RPMI7951 (cell line): ENCODE results near the gene RPL27A. TPM values are rescaled to one million over a fixed set of nuclear protein-coding genes. Genes with fewer than 3 reads are reported as not detected.
"Not testable (repeated sequence)": the region's sequence is repeated elsewhere in the genome, so short reads cannot be mapped to it uniquely, and the experiment has no call there.

Source experiments
- DNase-seq: peaks from one replicate; pipeline ENCODE4 v3.0.0-alpha.2; 2012; ENCODE audit warnings: low read depth
- total RNA-seq: library from RNA; depleted of rRNA; stranded (reverse); fragments of >200 nt; shearing (Covaris generic); gene quantifications from 2 replicates; pipeline ENCODE4 v1.2.3, GENCODE V29; 2014; rRNA removed

The RPL27A gene
- total RNA-seq, result 953 and 1,057 TPM in 2 replicates

DNA sequence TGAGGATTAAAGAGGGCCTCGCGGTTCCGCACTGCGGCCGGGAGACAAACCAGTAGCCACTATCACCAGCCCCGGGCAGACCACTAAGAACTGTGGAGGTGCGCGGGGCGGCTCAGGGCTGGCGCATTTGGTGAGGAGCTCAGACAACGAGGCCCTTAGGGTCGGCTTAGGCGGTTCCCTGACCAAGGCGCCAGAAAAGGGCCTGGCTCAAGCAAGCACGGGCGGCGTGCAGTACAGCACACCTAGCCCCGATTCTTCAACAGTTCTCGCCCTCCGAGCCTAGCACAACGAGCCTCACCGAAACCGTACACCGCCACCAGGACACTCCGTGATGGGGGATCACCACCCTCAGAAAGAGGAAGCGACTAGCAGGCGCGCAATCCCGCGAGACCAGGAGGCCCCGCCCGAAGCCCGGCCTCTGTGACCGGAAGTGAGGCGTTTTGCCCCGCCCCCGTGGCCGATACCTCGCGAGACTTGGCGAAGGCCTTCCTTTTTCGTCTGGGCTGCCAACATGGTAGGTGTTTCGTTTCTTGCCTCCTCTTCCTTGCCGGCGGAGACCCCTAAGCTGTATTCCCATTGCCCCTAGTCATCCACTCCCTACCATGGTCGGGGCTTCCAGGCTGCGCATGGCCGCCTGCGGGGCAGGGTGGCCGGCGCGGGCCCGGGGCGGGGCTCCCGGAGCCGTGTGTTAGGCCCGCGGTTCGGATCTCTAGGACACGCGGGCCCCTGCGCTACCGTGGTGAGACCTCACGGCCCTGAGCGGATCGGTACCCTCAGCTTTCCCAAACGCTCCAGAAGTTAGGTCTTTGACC, at the start of gene RPL27A, which contains the start of gene TRIM66:
Gene RPL27A (plus strand): TSS at position 490 of the 812 bp plus-strand sequence. CDS start 22 bp downstream, at position 512.
Gene TRIM66 (minus strand): TSS at position 363 of the 812 bp plus-strand sequence. CDS start 10,391 bp downstream, outside the sequence.
- peak; percentile 92 for DNase-seq

DNA sequence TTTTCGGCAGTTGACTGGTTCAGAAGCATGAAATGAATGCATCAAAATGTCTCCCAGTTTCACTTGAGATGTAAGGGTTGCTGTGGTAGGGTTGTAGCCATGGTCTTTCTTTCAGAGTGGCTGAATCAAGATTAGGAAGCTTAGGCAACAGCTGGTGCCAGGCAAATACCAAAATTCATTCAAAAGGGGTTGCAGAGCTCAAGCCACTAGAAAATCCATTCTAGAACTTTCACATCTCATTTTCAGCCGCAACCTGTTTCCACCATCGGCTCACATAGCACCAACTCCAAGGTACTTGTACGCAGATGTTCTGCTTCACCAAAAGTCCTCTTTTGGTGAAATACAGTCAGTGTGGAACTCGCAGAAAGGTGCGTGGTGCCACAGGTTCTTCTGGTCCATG, 48.1 kb upstream of the RPL27A start:
- DNase-seq, result no peak

DNA sequence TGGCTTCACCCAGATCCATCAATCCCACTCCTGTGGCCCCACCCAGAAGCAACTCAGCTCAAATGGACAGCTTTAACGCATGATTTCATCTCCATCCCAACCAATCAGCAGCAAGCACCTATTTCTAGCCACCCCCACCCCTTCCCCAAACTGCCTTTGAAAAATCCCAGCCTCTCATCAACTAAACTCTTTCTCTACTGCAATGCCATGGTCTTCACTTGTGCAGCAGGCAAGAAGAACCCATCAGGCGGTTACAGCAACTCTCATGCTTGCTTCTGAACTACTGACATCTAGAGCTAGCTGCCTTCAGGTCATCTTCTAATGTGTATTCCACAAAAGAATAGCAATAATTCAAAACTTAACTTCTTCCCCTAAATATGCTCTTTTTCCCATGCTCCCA, 46.5 kb upstream of the RPL27A start:
- DNase-seq, result no peak

DNA sequence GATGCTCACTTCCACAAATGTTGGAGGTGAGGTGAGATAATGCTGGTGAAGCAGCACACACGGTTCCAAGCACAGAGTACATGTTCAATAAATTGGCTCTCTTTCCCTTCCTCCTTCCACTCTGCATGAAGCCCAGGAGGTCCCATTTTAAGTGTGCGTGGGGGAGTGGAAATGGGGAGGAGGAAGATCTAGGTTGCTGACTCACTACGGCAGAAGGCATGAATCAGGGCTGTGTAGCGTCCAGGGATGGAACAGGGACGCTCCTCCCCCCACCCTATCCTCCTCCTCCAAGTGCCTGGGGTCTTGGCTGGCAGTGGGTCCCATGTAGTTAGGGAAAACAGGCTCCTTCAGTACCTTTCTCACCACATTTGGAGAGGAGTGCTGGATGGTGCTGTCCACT, 44.3 kb upstream of the RPL27A start:
- DNase-seq, result peak; percentile 15

DNA sequence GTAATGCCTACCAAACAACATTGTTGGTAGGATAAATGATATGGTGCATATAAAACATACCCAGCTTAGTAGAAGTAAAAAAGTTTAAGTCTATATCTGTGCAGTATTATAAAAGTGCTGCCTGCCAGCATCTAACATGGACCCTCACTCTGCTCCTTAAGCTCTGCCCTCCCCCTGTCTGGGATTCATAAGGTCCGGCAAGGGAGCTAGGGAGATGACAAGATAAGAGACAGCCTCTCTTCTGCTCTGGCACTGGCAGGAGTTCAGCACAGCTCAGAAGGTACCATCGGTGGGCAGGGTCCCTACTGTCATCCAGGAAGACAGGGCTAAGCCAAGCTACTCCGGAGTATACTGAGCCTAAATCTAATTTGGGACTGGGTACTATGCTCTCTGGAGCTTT, 42.9 kb upstream of the RPL27A start:
- DNase-seq, result no peak

DNA sequence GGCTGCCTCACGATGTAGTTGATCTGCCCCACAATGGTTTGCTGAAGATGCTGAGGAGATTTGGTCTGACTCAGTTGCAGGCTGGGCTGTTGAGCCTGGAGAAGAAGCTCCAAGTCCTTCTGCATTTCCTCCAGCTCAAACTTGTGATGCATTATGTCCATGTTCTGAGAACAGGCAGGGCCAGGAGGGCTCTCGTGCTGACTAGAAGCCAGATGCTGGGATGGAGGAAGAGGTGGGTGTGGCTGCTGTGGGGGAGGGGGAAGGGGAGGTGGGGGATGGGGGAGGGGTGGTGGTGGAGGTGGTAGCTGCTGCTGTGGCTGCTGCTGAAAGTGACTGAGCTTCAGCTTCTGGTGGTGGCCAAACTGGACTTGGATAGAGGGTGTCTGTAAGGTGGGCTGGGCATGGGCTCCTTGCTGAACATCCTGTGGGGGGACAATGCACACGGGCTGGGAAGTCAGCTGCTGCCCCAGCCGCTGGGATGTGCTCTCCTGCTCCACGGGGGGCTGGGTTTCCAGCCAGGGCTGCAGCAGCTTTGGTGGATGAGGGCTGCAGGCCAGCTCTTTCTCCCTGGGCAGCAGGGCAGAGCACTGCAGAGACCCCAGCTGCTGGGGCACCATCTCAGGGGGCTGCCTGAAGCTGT, 42.2 kb upstream of the RPL27A start:
- no peak for DNase-seq

DNA sequence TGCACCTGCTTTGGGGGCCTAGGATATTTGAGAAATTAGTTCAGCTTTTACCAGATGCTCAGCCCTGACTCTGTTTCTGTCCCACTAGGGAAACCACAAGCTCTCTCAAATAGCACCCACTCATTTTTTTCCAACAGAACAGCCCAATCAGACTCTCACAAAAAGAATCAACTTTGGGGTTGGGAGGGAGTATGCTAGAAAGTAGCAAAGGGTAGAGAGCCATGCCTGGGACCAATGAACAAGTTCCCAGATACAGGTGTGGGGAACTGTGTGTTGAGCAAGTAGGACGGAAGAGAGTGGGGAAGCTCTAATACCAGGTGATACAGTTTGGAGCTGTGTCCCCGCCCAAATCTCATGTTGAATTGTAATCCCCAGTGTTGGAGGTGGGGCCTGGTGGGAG, 41.3 kb upstream of the RPL27A start:
- no peak for DNase-seq

DNA sequence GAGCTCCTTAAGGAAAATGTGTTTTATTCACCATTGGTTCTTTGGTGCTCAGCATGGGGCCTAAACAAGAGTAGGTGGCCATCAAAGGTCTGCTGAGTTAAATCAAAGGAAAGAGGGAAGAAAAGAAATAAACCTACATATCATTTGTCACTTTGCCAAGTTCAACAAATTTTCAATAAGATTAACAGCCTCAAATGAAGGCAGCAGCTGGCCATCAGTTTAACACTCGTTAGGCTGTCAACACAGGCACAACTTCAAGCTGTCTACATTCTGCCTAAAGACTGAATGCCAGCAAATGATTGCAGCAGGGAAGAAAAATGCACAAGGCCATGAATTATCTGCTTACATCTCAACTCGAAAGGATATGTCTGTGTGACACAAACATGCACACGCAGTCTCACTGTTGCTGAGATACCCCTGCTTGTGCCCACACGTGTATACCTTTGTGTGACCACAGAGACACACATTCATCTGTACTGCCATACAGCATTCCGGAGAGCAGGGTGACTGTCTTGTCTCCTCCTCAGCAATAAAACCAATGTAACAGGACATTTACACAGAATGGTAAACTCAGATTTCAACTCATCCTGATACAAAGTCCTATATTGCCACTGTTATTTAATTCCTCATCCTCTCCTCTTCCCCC, 40.3 kb upstream of the RPL27A start:
- no peak for DNase-seq

DNA sequence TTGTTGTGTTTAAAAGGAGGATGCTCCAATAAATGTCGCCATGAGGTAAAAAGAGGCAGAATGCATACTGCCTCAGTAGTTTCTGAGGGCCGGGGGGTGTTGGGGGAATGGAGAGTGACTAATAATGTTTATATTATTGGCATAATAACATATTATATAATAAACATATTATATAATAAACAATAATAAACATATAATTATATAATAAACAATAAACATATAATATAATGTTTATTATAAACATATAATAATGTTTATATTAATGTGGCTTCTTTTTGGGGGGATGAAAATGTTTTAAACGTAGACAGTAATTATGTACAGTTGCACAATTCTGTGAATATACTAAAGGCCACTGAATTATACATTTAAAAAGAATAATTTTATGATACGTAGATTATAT, 35.7 kb upstream of the RPL27A start:
- no peak for DNase-seq

DNA sequence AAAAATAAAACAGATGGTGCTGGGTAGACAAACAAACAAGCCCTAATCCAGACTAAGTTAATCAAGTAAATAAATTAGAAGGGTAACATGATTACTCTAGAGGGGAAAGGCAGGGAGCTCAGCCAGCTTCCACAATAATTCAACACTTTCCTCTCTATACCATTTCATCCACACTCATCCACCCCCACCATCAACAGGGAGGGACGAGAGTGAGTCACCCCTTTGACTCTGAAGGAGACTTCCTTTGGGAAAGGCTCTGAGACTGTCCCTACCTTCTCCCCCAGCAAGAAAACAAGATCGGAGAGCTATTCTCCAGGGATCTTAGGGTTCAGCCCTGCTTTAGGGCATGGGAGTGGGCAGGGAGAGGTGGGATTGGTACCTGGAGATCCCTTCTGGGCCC, 33.2 kb upstream of the RPL27A start:
- DNase-seq, result peak; percentile 61

DNA sequence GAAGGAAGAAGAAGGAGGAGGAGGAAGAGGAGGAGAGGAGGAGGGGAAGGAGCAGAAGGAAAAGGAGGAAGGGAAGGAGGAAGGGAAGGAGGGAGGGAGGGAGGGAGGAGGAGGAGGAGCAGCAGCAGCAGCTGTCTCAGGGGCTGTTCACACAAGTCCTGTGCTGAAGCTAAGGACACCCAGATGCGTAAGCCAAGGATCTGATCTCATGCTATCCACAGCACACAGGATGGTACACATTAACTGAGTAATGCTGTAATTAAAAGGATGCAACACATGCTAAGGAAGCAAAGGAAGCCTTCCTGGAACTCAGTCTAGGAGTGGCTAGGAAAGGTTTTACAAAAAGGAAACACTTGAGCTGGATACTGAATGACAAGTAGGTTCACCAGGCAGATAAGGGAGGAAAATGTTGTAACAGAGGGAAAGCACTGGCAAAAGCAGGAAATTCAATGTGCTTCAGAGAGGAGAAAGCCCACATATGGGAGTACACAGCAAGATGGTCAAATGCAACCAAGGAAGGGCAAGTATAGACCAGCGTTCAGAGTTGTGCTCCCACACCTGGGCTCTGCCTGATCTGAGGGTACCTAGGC, 32.1 kb upstream of the RPL27A start:
- DNase-seq, result no peak

DNA sequence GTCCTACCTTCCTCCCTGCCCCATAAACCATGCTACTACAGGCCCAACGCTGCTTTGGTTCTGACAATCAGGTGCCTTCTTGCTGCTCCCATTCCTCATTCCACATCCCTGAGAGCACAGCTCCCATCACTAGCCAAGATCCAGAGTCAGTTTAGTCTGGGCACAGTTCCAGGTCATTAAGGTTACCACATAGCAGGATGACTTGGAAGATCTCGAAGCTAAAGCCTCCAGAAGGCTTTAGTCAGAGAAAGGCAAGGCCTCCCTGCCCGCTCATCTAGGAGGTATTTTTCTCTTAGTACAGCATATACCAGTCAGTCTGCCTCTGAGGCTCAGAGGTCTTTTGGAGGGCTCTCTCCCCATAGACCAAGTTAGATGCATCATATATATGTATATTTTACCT, 30.5 kb upstream of the RPL27A start:
- DNase-seq, result peak; percentile 86

DNA sequence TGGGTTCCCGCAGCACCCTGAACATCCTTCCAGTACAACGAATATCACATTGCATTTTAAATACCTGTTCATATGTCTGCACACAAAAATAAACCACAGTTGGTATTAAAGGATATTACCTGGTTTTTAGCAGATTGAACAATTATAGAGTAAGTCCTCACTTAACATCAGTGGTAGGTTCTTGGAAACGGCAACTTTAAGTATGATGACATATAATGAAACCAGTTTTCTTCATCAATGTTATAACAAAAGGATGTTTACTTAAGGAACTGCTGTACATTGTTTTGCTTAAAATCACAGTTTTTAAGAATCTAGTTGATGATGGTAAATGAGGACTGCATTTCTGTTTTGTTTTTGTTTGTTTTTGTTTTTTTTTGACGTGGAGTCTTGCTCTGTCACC, 28.1 kb upstream of the RPL27A start:
- DNase-seq, result no peak

DNA sequence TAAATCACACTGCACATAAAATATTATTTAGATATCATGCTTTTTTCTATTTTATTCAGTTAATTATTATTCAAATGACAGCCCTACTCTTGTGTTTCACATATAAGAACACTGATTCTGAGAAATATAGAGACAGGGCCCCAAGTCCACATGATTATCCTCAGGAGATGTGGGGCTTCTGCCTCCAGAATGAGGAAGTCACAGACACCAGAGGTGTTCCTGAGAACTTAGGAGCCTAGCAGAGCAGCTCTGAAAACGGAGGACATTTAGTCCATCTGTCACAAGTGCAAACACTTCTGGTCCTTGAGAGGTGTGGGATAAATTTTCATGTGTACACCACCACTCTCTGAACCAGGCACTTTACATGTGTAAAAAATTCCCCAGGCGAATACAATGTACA, 26.3 kb upstream of the RPL27A start:
- DNase-seq, result no peak

DNA sequence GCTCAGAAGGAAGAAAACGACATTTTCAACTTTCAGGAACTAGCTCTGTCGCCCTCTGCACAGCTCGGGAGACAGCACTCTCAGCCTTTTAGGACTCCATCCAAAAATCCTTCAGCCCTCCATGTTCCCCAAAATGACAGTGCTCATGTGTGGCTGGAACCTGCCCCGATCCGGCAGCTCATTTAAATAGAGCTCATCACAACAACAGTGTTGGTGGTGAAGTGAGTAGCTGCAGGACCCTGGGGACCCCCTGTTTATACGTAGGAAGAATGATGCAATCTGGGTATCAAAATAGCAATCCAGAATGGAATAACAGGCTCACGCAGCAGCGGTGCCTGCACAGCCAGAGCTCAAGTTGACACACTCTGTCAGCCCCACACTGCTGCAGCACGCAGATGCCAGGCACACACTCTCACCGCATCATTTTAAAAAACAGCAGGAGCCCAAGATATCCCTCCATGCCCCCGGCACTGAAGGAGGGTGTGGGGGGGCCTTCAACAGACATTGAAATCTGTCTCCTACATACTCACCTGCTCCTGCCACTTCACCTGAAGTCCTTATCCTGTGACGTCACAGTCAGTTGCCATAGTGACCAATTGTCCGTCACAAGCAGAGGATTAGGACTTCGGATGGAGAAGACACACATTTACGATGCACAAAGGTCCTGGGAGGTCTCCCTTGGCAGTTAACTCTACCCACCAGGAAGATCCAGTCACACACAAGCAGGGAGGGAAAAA, 24.1 kb upstream of the RPL27A start:
- no peak for DNase-seq

DNA sequence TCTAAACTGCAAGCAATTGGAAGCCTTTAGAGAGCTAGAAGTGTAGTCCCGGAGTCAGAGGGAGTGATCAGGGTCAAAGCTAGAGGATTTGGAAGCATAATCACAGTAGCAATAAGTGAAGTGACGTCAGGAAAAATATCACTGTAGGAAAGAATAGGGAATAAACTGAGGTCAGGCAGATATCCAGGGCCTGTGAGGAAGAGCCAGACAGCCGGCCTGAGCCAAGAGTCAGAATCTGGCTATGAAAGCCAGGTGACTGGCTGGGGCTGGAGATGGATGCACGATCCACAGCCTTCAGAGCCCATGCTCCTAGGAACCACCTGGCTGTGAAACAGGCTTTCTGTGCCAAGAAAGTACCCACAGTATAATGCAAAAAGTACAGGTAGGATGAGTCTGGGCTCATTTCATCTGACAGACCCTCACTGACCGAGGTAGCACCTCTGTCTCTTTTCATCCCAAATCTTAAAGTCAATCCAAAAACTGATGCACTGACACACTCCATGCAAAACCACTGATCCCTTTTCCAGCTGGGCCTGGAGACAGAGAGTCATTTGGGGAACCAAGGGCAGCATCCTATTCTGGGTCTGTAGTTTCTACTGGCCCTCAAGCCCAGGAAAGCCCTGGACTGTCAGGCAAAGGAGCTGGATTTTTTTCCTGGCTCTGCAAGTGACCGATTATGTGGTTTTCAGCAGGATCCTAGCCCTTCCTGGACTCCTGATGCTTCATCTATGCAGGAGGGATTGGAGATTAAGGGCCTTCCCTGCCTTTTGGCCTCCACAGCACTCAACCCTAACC, 21.4 kb upstream of the RPL27A start:
- DNase-seq, result no peak

DNA sequence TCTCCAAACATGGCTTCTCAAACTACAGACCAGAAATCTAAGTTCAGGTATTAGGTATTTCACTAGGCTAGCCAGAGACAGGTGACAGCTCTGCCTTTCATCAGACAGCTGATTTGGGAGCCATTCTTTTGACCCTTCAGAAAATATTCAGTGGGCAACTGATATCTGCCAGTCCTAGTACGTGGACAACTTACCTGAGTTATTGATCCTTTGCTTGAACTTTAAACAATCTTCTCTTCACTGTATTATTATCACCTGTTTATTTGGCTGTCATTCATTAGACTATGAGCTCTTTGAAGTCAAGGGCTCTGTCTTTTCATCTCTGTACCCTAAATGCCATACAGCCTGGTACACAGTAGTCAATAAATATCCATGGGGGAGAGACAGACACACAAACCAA, 17.4 kb upstream of the RPL27A start:
- DNase-seq, result no peak

DNA sequence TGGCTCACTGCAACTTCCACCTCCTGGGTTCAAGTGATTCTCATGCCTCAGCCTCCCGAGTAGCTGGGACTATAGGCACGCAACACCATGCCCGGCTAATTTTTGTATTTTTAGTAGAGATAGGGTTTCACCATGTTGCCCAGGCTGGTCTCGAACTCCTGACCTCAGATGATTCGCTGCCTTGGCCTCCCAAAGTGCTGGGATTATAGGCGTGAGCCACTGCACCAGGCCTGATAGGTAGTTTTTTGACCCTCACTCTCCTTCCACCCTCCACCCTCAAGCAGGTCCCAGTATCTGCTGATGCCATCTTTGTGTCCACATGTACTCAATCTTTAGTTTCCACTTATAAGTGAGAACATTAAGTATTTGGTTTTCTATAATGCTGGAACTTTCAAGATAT, 12.5 kb upstream of the RPL27A start:
- not testable (repeated sequence) for DNase-seq

DNA sequence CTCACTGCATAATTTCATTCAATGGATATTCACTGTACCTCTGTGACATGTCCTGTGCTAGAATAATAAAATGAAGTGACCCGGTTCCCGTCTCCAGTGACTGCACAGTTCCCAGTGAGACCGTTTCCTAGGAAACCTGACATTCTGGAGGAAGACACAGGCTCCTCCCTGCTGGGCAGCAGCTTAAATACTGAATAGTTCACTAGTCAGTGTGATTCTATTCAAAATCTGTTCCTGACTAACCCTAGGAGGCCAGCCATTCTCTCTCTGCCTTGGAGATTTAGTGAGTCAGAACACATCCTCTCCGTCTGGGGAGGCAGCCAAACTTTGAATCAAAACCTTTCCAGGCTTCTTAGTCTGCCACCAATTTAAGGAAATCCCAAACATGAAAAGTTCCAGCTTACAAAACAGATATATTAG, 11.4 kb upstream of the RPL27A start:
- DNase-seq, result peak; percentile 94

DNA sequence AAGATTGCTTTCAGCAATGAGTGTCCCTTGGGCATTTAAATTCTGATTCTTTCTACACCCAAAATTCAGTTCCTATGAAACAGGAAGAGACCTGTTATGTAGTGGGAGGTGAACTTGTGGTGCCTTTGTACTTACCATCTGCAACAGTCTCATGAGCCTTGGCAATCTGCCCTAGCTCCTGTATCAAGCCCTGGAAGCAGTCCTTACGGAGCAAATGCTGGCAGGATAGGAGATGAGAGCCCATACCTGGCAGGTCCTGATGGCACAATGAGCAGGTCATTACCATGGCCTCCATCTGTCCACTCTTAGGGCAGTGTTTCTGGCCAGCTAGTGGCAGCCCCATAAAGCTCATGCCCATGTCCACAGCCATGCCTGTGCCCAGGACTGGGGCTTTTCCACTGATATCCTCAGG, 10.9 kb upstream of the RPL27A start:
- peak; percentile 83 for DNase-seq

DNA sequence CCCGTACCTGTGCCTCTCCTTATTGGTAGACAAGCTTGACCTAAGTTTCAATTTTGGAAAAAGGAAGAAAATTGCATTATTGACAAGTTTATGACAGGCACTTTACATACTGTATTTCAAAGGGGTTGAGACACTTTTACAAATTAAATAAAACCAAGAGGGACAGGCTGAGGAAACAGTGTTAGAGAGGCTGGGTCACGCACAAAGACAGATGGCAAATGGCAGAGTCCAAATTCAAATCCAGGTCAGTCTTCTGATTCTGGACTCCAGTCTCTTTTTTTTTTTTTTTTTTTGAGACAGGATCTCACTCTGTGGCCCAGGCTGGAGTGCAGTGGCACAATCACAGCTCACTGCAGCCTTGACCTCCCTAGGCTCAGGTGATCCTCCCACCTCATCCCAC, 10.2 kb upstream of the RPL27A start:
- DNase-seq, result no peak
